Breast epithelium (tissue), 4 donors: Measurements from ENCODE around the gene HID1. TPM values are rescaled to one million over a fixed set of nuclear protein-coding genes. Genes with fewer than 3 reads are reported as not detected.

Experiments
- DNase-seq, 2 donors: peaks; one replicate each; pipeline ENCODE4 v3.0.0-alpha.2; 2019; ENCODE audit warnings: low spot score in 2 of 2
- H3K27ac ChIP-seq, 2 donors: fragments of 200-600 bp; sonication (generic) in 1 of 2; one replicate each; pipeline ENCODE4 v1.5.1; 2016 to 2019; ENCODE audit warnings: mild to moderate bottlenecking in 1 of 2
- H3K27me3 ChIP-seq, 2 donors: fragments of 200-600 bp; sonication (generic) in 1 of 2; one replicate each; pipeline versions ENCODE4 v1.5.1 to v1.6.0; 2017 to 2019; ENCODE audit warnings: control low read depth in 1 of 2, mild to moderate bottlenecking in 1 of 2
- H3K36me3 ChIP-seq: fragments of 200-600 bp; one replicate; pipeline ENCODE4 v1.5.1; 2019
- H3K4me1 ChIP-seq, 2 donors: fragments of 200-600 bp; sonication (generic); one replicate each; pipeline ENCODE4 v1.5.1; 2016 to 2019; ENCODE audit warnings: control low read depth in 1 of 2
- H3K4me3 ChIP-seq, 3 donors: fragments of 200-600 bp; sonication (generic); 1 replicate in 2 of 3; 2 replicates in 1 of 3; pipeline ENCODE4 v1.5.1; 2016 to 2019; ENCODE audit warnings: mild to moderate bottlenecking in 3 of 3, moderate library complexity in 2 of 3
- H3K9me3 ChIP-seq, 2 donors: fragments of 200-600 bp; sonication (generic) in 1 of 2; one replicate each; pipeline ENCODE4 v1.5.1; 2016 to 2019; ENCODE audit warnings: control low read depth in 1 of 2
- CTCF ChIP-seq, 3 donors: fragments of 450-650 bp; IDR thresholded peaks; one replicate each; pipeline ENCODE4 v1.5.1; 2016 to 2017; ENCODE audit warnings: antibody characterized with exemption in 3 of 3, mild to moderate bottlenecking in 3 of 3, moderate library complexity in 3 of 3
- POLR2A ChIP-seq: fragments of 450-650 bp; IDR thresholded peaks from one replicate; pipeline ENCODE4 v1.6.1; 2016; ENCODE audit warnings: antibody characterized with exemption, mild to moderate bottlenecking, moderate library complexity
- POLR2AphosphoS5 ChIP-seq, 3 donors: sonication (generic); formaldehyde crosslinking; IDR thresholded peaks; one replicate each; pipeline ENCODE4 v1.6.1; 2017; ENCODE audit warnings: antibody characterized with exemption in 3 of 3
- intact Hi-C: fragments of 100-400 bp; cut with DNase I; formaldehyde crosslinking; loops from one replicate; pipeline ENCODE4 v1.15.1; 2023; ENCODE audit warnings: low total_unique reads
- total RNA-seq, 3 donors: library from RNA; depleted of rRNA; stranded (reverse); fragments of >200 nt; gene quantifications; one replicate each; pipeline ENCODE4 v1.1.0, GENCODE V29; 2016

The HID1 gene
- total RNA-seq, 3 donors from 2014 or later: 6.1 to 46.5 (median 37.3) TPM

- peaks cover 0 to 36% of the 10 kb centered on the region in 2 donors for H3K27me3 ChIP-seq
- H3K4me3 ChIP-seq: no peak overlapping the region
- no peaks in the 10 kb centered on the region for H3K9me3 ChIP-seq
- TF ChIP-seq CTCF (IDR thresholded peaks at IDR 0.05): no peak
- TF ChIP-seq POLR2A: no peak
- no peak for TF ChIP-seq POLR2AphosphoS5 (IDR thresholded peaks at IDR 0.05)
- intact Hi-C loops: no loop called here
- H3K27ac ChIP-seq: no peak overlapping the region
- peaks cover 8 to 19% of the 10 kb centered on the region in 2 donors for H3K4me1 ChIP-seq
- no peak for DNase-seq
- H3K36me3 ChIP-seq: no peaks in the 10 kb centered on the region
Observed at GRCh38 chr17:74920306-74920620, 52.3 kb downstream of the HID1 start.

- H3K27ac ChIP-seq: no peak overlapping the region
- no peaks in the 10 kb centered on the region for H3K36me3 ChIP-seq
- H3K4me1 ChIP-seq: peaks cover 8 to 17% of the 10 kb centered on the region in 2 donors
- DNase-seq: no peak
- no peaks in the 10 kb centered on the region for H3K9me3 ChIP-seq
- TF ChIP-seq CTCF (IDR thresholded peaks at IDR 0.05) (no peak), POLR2A (no peak), POLR2AphosphoS5 (IDR thresholded peaks at IDR 0.05) (no peak)
- intact Hi-C loops: no loop called here
- H3K4me3 ChIP-seq: no peak overlapping the region
- H3K27me3 ChIP-seq: peaks cover 0 to 30% of the 10 kb centered on the region in 2 donors
Observed at GRCh38 chr17:74919440-74920305, 52.9 kb downstream of the HID1 start.

GRCh38 chr17:74918906-74919305 lies 53.7 kb downstream of the HID1 start:
- H3K9me3 ChIP-seq: no peaks in the 10 kb centered on the region
- H3K36me3 ChIP-seq: no peaks in the 10 kb centered on the region
- no peak for TF ChIP-seq POLR2A
- no peak for TF ChIP-seq POLR2AphosphoS5 (IDR thresholded peaks at IDR 0.05)
- no peak for TF ChIP-seq CTCF (IDR thresholded peaks at IDR 0.05)
- intact Hi-C loops: no loop called here
- peaks cover 7 to 11% of the 10 kb centered on the region in 2 donors for H3K4me1 ChIP-seq
- H3K27me3 ChIP-seq: peaks cover 0 to 22% of the 10 kb centered on the region in 2 donors
- no peak for DNase-seq
- H3K4me3 ChIP-seq: no peak overlapping the region
- H3K27ac ChIP-seq: no peak overlapping the region

- DNase-seq: no peak
Observed at GRCh38 chr17:74917430-74917829, 55.1 kb downstream of the HID1 start.

More at GRCh38 chr17:74917430-74917829, 55.1 kb downstream of the HID1 start:
- peaks cover 0 to 7% of the 10 kb centered on the region in 2 donors for H3K27me3 ChIP-seq
- intact Hi-C loops: no loop called here
- H3K4me3 ChIP-seq: no peak overlapping the region
- H3K27ac ChIP-seq: no peak overlapping the region
- no peaks in the 10 kb centered on the region for H3K9me3 ChIP-seq
- no peaks in the 10 kb centered on the region for H3K36me3 ChIP-seq
- TF ChIP-seq POLR2AphosphoS5 (IDR thresholded peaks at IDR 0.05) (no peak), POLR2A (no peak), CTCF (IDR thresholded peaks at IDR 0.05) (no peak)
- H3K4me1 ChIP-seq: no peaks in the 10 kb centered on the region
